IPS-NIHi11 (cell line): ENCODE data around the gene FIZ1.

Source experiments
- DNase-seq: peaks from one replicate; pipeline ENCODE4 v3.0.0; 2012; ENCODE audit warnings: mixed read lengths, low spot score

FIZ1 gene

GRCh38 chr19:55613396-55613795 is 14.1 kb upstream of the FIZ1 start:
- DNase-seq, result no peak

- no peak for DNase-seq
Observed at GRCh38 chr19:55611983-55612645, 12.8 kb upstream of the FIZ1 start.

- DNase-seq, result no peak
Observed at GRCh38 chr19:55611300-55611982, 12.1 kb upstream of the FIZ1 start.

GRCh38 chr19:55609326-55609725 is 10.0 kb upstream of the FIZ1 start:
- DNase-seq, result no peak

- DNase-seq, result no peak
Observed at GRCh38 chr19:55606817-55607216, 7.5 kb upstream of the FIZ1 start.

- no peak for DNase-seq
Observed at GRCh38 chr19:55606471-55606787, 7.1 kb upstream of the FIZ1 start.

GRCh38 chr19:55605637-55606470 is 6.5 kb upstream of the FIZ1 start, which contains the start of gene ZNF865:
ZNF865 (plus strand) TSS chr19:55605647; CDS start chr19:55613619, 7,972 bp downstream.
- peak; percentile 81 for DNase-seq

- peak; percentile 87 for DNase-seq
Observed at GRCh38 chr19:55605207-55605636, 5.9 kb upstream of the FIZ1 start.

- DNase-seq, result no peak
Observed at GRCh38 chr19:55603581-55604292, 4.4 kb upstream of the FIZ1 start.

GRCh38 chr19:55603115-55603514 is 3.8 kb upstream of the FIZ1 start:
- no peak for DNase-seq

GRCh38 chr19:55602104-55603001 is 3.0 kb upstream of the FIZ1 start:
- no peak for DNase-seq

- no peak for DNase-seq
Observed at GRCh38 chr19:55601084-55601483, 1.8 kb upstream of the FIZ1 start.

- DNase-seq, result no peak
Observed at GRCh38 chr19:55600662-55601028, 1.3 kb upstream of the FIZ1 start.

GRCh38 chr19:55599842-55600661 is 735 bp upstream of the FIZ1 start, which contains the start of gene ZNF524:
ZNF524 (plus strand) TSS chr19:55600288; CDS start chr19:55602113, 1,825 bp downstream.
- DNase-seq, result peak; percentile 71

GRCh38 chr19:55598719-55599467 is 424 bp downstream of the FIZ1 start:
- peak; percentile 76 for DNase-seq

GRCh38 chr19:55598034-55598433 is 1.3 kb downstream of the FIZ1 start:
- DNase-seq, result peak; percentile 19

- DNase-seq, result no peak
Observed at GRCh38 chr19:55597501-55597921, 1.8 kb downstream of the FIZ1 start.

GRCh38 chr19:55596304-55596703 is 3.0 kb downstream of the FIZ1 start:
- no peak for DNase-seq

GRCh38 chr19:55594996-55595545 is 4.2 kb downstream of the FIZ1 start:
- DNase-seq, result no peak
